ENCODE results near the gene RERE. TPM values are rescaled to one million over a fixed set of nuclear protein-coding genes. Genes with fewer than 3 reads are reported as not detected.

Gene RERE
- total RNA-seq, 1 donor from 2014 or later, result 139 TPM

- H3K36me3 Mint-ChIP-seq (ENCODE audit: low read depth), result peaks cover 66% of the 10 kb centered on the region
- intact Hi-C loops (cut with micrococcal nuclease), result no loop called here
Observed at GRCh38 chr1:8412183-8412831, 405.1 kb downstream of the RERE start.

GRCh38 chr1:8411803-8412182 is 405.6 kb downstream of the RERE start:
- peaks cover 67% of the 10 kb centered on the region for H3K36me3 Mint-ChIP-seq (ENCODE audit: low read depth)
- H3K9me3 Mint-ChIP-seq, result no peaks in the 10 kb centered on the region
- H3K27me3 Mint-ChIP-seq (ENCODE audit: low read depth), result no peaks in the 10 kb centered on the region
- H3K27ac Mint-ChIP-seq, result no peak overlapping the region
- no peak overlapping the region for H3K4me3 Mint-ChIP-seq (ENCODE audit: low read depth)
- no peak for DNase-seq (ENCODE audit: low spot score)
- intact Hi-C loops (cut with micrococcal nuclease), result no loop called here
- H3K4me1 Mint-ChIP-seq (ENCODE audit: low read depth), result peaks cover 35% of the 10 kb centered on the region

More at GRCh38 chr1:8412183-8412831, 405.1 kb downstream of the RERE start:
- no peak overlapping the region for H3K27ac Mint-ChIP-seq
- no peak overlapping the region for H3K4me3 Mint-ChIP-seq (ENCODE audit: low read depth)
- H3K27me3 Mint-ChIP-seq (ENCODE audit: low read depth), result no peaks in the 10 kb centered on the region
- H3K4me1 Mint-ChIP-seq (ENCODE audit: low read depth), result peaks cover 35% of the 10 kb centered on the region
- H3K9me3 Mint-ChIP-seq, result no peaks in the 10 kb centered on the region
- no peak for DNase-seq (ENCODE audit: low spot score)

GRCh38 chr1:8410791-8411190 is 406.6 kb downstream of the RERE start:
- Mint-ChIP-seq H3K4me3 (ENCODE audit: low read depth) (no peak overlapping the region), H3K4me1 (ENCODE audit: low read depth) (peaks cover 33% of the 10 kb centered on the region)

GRCh38 chr1:8409606-8410005 is 407.8 kb downstream of the RERE start:
- intact Hi-C loops (cut with micrococcal nuclease), result no loop called here
- Mint-ChIP-seq H3K4me3 (ENCODE audit: low read depth) (no peak overlapping the region), H3K27ac (no peak overlapping the region)

More at GRCh38 chr1:8410791-8411190, 406.6 kb downstream of the RERE start:
- no peak overlapping the region for H3K27ac Mint-ChIP-seq
- peaks cover 70% of the 10 kb centered on the region for H3K36me3 Mint-ChIP-seq (ENCODE audit: low read depth)
- DNase-seq (ENCODE audit: low spot score), result no peak
- intact Hi-C loops (cut with micrococcal nuclease), result no loop called here
- no peaks in the 10 kb centered on the region for H3K9me3 Mint-ChIP-seq
- no peaks in the 10 kb centered on the region for H3K27me3 Mint-ChIP-seq (ENCODE audit: low read depth)

GRCh38 chr1:8409106-8409505 is 408.3 kb downstream of the RERE start:
- Mint-ChIP-seq H3K27me3 (ENCODE audit: low read depth) (no peaks in the 10 kb centered on the region), H3K27ac (no peak overlapping the region), H3K9me3 (no peaks in the 10 kb centered on the region), H3K4me1 (ENCODE audit: low read depth) (peaks cover 39% of the 10 kb centered on the region), H3K36me3 (ENCODE audit: low read depth) (peaks cover 71% of the 10 kb centered on the region), H3K4me3 (ENCODE audit: low read depth) (no peak overlapping the region)
- intact Hi-C loops (cut with micrococcal nuclease), result no loop called here
- no peak for DNase-seq (ENCODE audit: low spot score)

More at GRCh38 chr1:8409606-8410005, 407.8 kb downstream of the RERE start:
- Mint-ChIP-seq H3K4me1 (ENCODE audit: low read depth) (peaks cover 35% of the 10 kb centered on the region), H3K27me3 (ENCODE audit: low read depth) (no peaks in the 10 kb centered on the region), H3K36me3 (ENCODE audit: low read depth) (peaks cover 73% of the 10 kb centered on the region), H3K9me3 (no peaks in the 10 kb centered on the region)
- DNase-seq (ENCODE audit: low spot score), result no peak

GRCh38 chr1:8408151-8408839 is 409.1 kb downstream of the RERE start:
- Mint-ChIP-seq H3K36me3 (ENCODE audit: low read depth) (peaks cover 64% of the 10 kb centered on the region), H3K27me3 (ENCODE audit: low read depth) (no peaks in the 10 kb centered on the region), H3K4me1 (ENCODE audit: low read depth) (peaks cover 39% of the 10 kb centered on the region), H3K9me3 (no peaks in the 10 kb centered on the region), H3K27ac (no peak overlapping the region), H3K4me3 (ENCODE audit: low read depth) (no peak overlapping the region)
- intact Hi-C loops (cut with micrococcal nuclease), result no loop called here
- no peak for DNase-seq (ENCODE audit: low spot score)

GRCh38 chr1:8407652-8408051 is 409.8 kb downstream of the RERE start:
- no peaks in the 10 kb centered on the region for H3K27me3 Mint-ChIP-seq (ENCODE audit: low read depth)

GRCh38 chr1:8406960-8407359 is 410.5 kb downstream of the RERE start:
- peaks cover 36% of the 10 kb centered on the region for H3K4me1 Mint-ChIP-seq (ENCODE audit: low read depth)

More at GRCh38 chr1:8407652-8408051, 409.8 kb downstream of the RERE start:
- Mint-ChIP-seq H3K4me1 (ENCODE audit: low read depth) (peaks cover 39% of the 10 kb centered on the region), H3K36me3 (ENCODE audit: low read depth) (peaks cover 60% of the 10 kb centered on the region), H3K9me3 (no peaks in the 10 kb centered on the region), H3K4me3 (ENCODE audit: low read depth) (no peak overlapping the region), H3K27ac (no peak overlapping the region)
- intact Hi-C loops (cut with micrococcal nuclease), result no loop called here
- DNase-seq (ENCODE audit: low spot score), result no peak

GRCh38 chr1:8406011-8406410 is 411.4 kb downstream of the RERE start:
- no peak overlapping the region for H3K4me3 Mint-ChIP-seq (ENCODE audit: low read depth)
- intact Hi-C loops (cut with micrococcal nuclease), result no loop called here
- H3K4me1 Mint-ChIP-seq (ENCODE audit: low read depth), result peaks cover 34% of the 10 kb centered on the region
- H3K9me3 Mint-ChIP-seq, result no peaks in the 10 kb centered on the region
- H3K36me3 Mint-ChIP-seq (ENCODE audit: low read depth), result peaks cover 61% of the 10 kb centered on the region
- DNase-seq (ENCODE audit: low spot score), result no peak
- H3K27me3 Mint-ChIP-seq (ENCODE audit: low read depth), result no peaks in the 10 kb centered on the region
- no peak overlapping the region for H3K27ac Mint-ChIP-seq

More at GRCh38 chr1:8406960-8407359, 410.5 kb downstream of the RERE start:
- Mint-ChIP-seq H3K27me3 (ENCODE audit: low read depth) (no peaks in the 10 kb centered on the region), H3K36me3 (ENCODE audit: low read depth) (peaks cover 61% of the 10 kb centered on the region), H3K27ac (no peak overlapping the region), H3K9me3 (no peaks in the 10 kb centered on the region), H3K4me3 (ENCODE audit: low read depth) (no peak overlapping the region)
- intact Hi-C loops (cut with micrococcal nuclease), result no loop called here
- DNase-seq (ENCODE audit: low spot score), result no peak

- Mint-ChIP-seq H3K4me1 (ENCODE audit: low read depth) (peaks cover 30% of the 10 kb centered on the region), H3K27ac (no peak overlapping the region)
- intact Hi-C loops (cut with micrococcal nuclease), result no loop called here
Observed at GRCh38 chr1:8404460-8405370, 412.7 kb downstream of the RERE start.

GRCh38 chr1:8402109-8402710 is 415.2 kb downstream of the RERE start:
- Mint-ChIP-seq H3K27ac (no peak overlapping the region), H3K9me3 (no peaks in the 10 kb centered on the region), H3K4me3 (ENCODE audit: low read depth) (no peak overlapping the region), H3K4me1 (ENCODE audit: low read depth) (peaks cover 31% of the 10 kb centered on the region), H3K27me3 (ENCODE audit: low read depth) (no peaks in the 10 kb centered on the region), H3K36me3 (ENCODE audit: low read depth) (peaks cover 47% of the 10 kb centered on the region)
- no peak for DNase-seq (ENCODE audit: low spot score)
- intact Hi-C loops (cut with micrococcal nuclease), result no loop called here

More at GRCh38 chr1:8404460-8405370, 412.7 kb downstream of the RERE start:
- Mint-ChIP-seq H3K9me3 (no peaks in the 10 kb centered on the region), H3K27me3 (ENCODE audit: low read depth) (no peaks in the 10 kb centered on the region), H3K4me3 (ENCODE audit: low read depth) (no peak overlapping the region), H3K36me3 (ENCODE audit: low read depth) (peaks cover 52% of the 10 kb centered on the region)
- no peak for DNase-seq (ENCODE audit: low spot score)

GRCh38 chr1:8398677-8399076 is 418.8 kb downstream of the RERE start:
- Mint-ChIP-seq H3K9me3 (no peaks in the 10 kb centered on the region), H3K27me3 (ENCODE audit: low read depth) (no peaks in the 10 kb centered on the region), H3K4me1 (ENCODE audit: low read depth) (peaks cover 53% of the 10 kb centered on the region), H3K4me3 (ENCODE audit: low read depth) (no peak overlapping the region), H3K27ac (no peak overlapping the region), H3K36me3 (ENCODE audit: low read depth) (peaks cover 41% of the 10 kb centered on the region)
- no peak for DNase-seq (ENCODE audit: low spot score)
- intact Hi-C loops (cut with micrococcal nuclease), result no loop called here

All from activated T-helper 2 cell treated with anti-CD3 and anti-CD28 coated beads, Interferon-gamma antibody, Interleukin-2, Interleukin-4, amounts not matched to agents 10 μg/mL and 5 μg/mL and 100 μg/mL, durations not matched to agents 14 hours and 24 hours and 36 hours (primary cell).